Measurements from ENCODE around the gene PAK2. TPM values are rescaled to one million over a fixed set of nuclear protein-coding genes. Genes with fewer than 3 reads are reported as not detected.
A peak's percentile ranks its signal among the peaks of the same experiment; 100 is the strongest.

Gene PAK2
- total RNA-seq, 1 experiment from 2014 or later: 50.7 TPM

DNA sequence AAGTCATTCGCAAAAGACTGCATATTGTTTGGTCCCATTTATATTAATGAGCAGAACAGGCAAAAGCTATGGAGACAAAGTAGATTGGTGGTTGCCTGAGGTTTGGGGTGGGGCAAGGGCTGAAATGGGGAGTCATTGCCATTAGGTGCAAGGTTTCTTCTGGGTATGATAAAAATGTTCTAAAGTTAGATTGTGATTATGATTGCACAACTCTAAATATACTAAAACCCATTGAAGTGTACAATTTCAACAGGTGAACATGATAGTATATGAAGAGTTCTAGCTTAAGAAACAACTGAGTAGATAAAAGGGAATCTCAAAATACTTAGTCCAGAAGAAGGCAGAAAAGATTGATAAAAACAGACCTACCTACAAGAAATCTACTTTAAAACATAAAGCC lies 56.7 kb downstream of the PAK2 start (continued):
- TF ChIP-seq, protein P1, sequence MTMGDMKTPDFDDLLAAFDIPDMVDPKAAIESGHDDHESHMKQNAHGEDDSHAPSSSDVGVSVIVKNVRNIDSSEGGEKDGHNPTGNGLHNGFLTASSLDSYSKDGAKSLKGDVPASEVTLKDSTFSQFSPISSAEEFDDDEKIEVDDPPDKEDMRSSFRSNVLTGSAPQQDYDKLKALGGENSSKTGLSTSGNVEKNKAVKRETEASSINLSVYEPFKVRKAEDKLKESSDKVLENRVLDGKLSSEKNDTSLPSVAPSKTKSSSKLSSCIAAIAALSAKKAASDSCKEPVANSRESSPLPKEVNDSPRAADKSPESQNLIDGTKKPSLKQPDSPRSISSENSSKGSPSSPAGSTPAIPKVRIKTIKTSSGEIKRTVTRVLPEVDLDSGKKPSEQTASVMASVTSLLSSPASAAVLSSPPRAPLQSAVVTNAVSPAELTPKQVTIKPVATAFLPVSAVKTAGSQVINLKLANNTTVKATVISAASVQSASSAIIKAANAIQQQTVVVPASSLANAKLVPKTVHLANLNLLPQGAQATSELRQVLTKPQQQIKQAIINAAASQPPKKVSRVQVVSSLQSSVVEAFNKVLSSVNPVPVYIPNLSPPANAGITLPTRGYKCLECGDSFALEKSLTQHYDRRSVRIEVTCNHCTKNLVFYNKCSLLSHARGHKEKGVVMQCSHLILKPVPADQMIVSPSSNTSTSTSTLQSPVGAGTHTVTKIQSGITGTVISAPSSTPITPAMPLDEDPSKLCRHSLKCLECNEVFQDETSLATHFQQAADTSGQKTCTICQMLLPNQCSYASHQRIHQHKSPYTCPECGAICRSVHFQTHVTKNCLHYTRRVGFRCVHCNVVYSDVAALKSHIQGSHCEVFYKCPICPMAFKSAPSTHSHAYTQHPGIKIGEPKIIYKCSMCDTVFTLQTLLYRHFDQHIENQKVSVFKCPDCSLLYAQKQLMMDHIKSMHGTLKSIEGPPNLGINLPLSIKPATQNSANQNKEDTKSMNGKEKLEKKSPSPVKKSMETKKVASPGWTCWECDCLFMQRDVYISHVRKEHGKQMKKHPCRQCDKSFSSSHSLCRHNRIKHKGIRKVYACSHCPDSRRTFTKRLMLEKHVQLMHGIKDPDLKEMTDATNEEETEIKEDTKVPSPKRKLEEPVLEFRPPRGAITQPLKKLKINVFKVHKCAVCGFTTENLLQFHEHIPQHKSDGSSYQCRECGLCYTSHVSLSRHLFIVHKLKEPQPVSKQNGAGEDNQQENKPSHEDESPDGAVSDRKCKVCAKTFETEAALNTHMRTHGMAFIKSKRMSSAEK (CRISPR knock-in tag; IDR thresholded peaks at IDR 0.05; ENCODE audit: borderline replicate concordance): no peak
- TF ChIP-seq MYBL2 (CRISPR knock-in tag; IDR thresholded peaks at IDR 0.05) (no peak), GTF2I (CRISPR knock-in tag; conservative IDR thresholded peaks at IDR 0.05) (no peak), TEAD1 (CRISPR knock-in tag; IDR thresholded peaks at IDR 0.05) (no peak)
- TF ChIP-seq, protein P2, sequence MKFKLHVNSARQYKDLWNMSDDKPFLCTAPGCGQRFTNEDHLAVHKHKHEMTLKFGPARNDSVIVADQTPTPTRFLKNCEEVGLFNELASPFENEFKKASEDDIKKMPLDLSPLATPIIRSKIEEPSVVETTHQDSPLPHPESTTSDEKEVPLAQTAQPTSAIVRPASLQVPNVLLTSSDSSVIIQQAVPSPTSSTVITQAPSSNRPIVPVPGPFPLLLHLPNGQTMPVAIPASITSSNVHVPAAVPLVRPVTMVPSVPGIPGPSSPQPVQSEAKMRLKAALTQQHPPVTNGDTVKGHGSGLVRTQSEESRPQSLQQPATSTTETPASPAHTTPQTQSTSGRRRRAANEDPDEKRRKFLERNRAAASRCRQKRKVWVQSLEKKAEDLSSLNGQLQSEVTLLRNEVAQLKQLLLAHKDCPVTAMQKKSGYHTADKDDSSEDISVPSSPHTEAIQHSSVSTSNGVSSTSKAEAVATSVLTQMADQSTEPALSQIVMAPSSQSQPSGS (CRISPR knock-in tag; IDR thresholded peaks at IDR 0.05; ENCODE audit: borderline replicate concordance, low read depth): no peak
- TF ChIP-seq, protein P3, sequence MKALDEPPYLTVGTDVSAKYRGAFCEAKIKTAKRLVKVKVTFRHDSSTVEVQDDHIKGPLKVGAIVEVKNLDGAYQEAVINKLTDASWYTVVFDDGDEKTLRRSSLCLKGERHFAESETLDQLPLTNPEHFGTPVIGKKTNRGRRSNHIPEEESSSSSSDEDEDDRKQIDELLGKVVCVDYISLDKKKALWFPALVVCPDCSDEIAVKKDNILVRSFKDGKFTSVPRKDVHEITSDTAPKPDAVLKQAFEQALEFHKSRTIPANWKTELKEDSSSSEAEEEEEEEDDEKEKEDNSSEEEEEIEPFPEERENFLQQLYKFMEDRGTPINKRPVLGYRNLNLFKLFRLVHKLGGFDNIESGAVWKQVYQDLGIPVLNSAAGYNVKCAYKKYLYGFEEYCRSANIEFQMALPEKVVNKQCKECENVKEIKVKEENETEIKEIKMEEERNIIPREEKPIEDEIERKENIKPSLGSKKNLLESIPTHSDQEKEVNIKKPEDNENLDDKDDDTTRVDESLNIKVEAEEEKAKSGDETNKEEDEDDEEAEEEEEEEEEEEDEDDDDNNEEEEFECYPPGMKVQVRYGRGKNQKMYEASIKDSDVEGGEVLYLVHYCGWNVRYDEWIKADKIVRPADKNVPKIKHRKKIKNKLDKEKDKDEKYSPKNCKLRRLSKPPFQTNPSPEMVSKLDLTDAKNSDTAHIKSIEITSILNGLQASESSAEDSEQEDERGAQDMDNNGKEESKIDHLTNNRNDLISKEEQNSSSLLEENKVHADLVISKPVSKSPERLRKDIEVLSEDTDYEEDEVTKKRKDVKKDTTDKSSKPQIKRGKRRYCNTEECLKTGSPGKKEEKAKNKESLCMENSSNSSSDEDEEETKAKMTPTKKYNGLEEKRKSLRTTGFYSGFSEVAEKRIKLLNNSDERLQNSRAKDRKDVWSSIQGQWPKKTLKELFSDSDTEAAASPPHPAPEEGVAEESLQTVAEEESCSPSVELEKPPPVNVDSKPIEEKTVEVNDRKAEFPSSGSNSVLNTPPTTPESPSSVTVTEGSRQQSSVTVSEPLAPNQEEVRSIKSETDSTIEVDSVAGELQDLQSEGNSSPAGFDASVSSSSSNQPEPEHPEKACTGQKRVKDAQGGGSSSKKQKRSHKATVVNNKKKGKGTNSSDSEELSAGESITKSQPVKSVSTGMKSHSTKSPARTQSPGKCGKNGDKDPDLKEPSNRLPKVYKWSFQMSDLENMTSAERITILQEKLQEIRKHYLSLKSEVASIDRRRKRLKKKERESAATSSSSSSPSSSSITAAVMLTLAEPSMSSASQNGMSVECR (CRISPR knock-in tag; IDR thresholded peaks at IDR 0.05; ENCODE audit: borderline replicate concordance): no peak

DNA sequence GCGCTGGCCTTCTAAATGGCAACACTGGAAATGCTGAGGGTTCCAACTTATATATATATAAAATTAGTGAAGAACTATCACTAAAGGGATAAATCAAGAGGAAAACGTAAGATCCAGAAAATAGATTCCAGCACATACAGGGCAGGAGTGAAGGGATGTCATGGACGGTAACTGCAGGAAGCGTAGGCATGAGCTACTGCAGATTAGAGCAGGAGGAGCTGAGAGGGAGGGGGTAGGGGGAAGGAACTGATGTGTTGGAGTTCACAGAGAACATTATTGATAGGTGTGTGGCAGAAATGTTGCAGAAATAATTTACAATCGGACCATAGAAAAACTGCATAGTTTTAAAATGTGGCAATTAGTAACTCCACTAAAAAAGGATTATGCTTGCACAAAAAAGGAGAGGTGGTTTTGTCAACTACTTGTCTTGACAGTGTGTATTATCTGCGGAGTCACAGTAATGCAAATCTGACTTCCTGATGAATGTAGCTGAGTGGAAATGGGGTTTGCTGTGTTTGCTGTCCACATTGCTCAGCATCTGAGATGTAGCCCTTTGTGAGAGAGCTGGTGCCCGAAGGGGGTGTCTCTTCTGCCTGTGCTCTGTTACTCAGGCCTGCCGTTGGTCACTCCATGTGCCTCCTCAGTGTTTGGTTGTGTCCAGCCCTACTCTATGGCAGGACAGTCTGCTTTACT lies 61.2 kb downstream of the PAK2 start:
- H3K27me3 Mint-ChIP-seq (ENCODE audit: low read depth): no peaks in the 10 kb centered on the region
- H3K4me3 Mint-ChIP-seq: no peak overlapping the region
- no peak for ATAC-seq
- H3K4me1 Mint-ChIP-seq: 0 out of 2 replicates have a peak, but pooled peaks cover 3% of the 10 kb centered on the region
- H3K36me3 Mint-ChIP-seq: peaks cover 24% of the 10 kb centered on the region
- ChIA-PET CTCF (interaction anchor here (1.1 kb wide), 1 partner anchor 14 kb away, joined by 6 read pairs; no protein-coding TSS in a partner anchor), POLR2A (no interaction called here)
- DNase-seq (ENCODE audit: low spot score): no peak
- H3K9me3 Mint-ChIP-seq: no peaks in the 10 kb centered on the region
- peak overlapping the region; percentile 74 for H3K27ac Mint-ChIP-seq
- TF ChIP-seq ZNF121 (CRISPR knock-in tag; IDR thresholded peaks at IDR 0.05) (no peak), HMGA2 (CRISPR knock-in tag; IDR thresholded peaks at IDR 0.05) (no peak), PRRX2 (CRISPR knock-in tag; IDR thresholded peaks at IDR 0.05) (no peak), IRF2 (CRISPR knock-in tag; IDR thresholded peaks at IDR 0.05; ENCODE audit: borderline replicate concordance, low read depth) (no peak), GABPB1 (CRISPR knock-in tag; IDR thresholded peaks at IDR 0.05) (no peak), FOXK1 (CRISPR knock-in tag; IDR thresholded peaks at IDR 0.05) (no peak), GTF2I (CRISPR knock-in tag; conservative IDR thresholded peaks at IDR 0.05) (no peak), OVOL2 (CRISPR knock-in tag; IDR thresholded peaks at IDR 0.05; ENCODE audit: borderline replicate concordance) (no peak), TEAD1 (CRISPR knock-in tag; IDR thresholded peaks at IDR 0.05) (no peak), SP1 (CRISPR knock-in tag; conservative IDR thresholded peaks at IDR 0.05) (no peak), ZNF138 (CRISPR knock-in tag; conservative IDR thresholded peaks at IDR 0.05) (no peak)
- TF ChIP-seq, protein P4, sequence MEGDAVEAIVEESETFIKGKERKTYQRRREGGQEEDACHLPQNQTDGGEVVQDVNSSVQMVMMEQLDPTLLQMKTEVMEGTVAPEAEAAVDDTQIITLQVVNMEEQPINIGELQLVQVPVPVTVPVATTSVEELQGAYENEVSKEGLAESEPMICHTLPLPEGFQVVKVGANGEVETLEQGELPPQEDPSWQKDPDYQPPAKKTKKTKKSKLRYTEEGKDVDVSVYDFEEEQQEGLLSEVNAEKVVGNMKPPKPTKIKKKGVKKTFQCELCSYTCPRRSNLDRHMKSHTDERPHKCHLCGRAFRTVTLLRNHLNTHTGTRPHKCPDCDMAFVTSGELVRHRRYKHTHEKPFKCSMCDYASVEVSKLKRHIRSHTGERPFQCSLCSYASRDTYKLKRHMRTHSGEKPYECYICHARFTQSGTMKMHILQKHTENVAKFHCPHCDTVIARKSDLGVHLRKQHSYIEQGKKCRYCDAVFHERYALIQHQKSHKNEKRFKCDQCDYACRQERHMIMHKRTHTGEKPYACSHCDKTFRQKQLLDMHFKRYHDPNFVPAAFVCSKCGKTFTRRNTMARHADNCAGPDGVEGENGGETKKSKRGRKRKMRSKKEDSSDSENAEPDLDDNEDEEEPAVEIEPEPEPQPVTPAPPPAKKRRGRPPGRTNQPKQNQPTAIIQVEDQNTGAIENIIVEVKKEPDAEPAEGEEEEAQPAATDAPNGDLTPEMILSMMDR (IDR thresholded peaks at IDR 0.05): no peak
- TF ChIP-seq, protein P5, sequence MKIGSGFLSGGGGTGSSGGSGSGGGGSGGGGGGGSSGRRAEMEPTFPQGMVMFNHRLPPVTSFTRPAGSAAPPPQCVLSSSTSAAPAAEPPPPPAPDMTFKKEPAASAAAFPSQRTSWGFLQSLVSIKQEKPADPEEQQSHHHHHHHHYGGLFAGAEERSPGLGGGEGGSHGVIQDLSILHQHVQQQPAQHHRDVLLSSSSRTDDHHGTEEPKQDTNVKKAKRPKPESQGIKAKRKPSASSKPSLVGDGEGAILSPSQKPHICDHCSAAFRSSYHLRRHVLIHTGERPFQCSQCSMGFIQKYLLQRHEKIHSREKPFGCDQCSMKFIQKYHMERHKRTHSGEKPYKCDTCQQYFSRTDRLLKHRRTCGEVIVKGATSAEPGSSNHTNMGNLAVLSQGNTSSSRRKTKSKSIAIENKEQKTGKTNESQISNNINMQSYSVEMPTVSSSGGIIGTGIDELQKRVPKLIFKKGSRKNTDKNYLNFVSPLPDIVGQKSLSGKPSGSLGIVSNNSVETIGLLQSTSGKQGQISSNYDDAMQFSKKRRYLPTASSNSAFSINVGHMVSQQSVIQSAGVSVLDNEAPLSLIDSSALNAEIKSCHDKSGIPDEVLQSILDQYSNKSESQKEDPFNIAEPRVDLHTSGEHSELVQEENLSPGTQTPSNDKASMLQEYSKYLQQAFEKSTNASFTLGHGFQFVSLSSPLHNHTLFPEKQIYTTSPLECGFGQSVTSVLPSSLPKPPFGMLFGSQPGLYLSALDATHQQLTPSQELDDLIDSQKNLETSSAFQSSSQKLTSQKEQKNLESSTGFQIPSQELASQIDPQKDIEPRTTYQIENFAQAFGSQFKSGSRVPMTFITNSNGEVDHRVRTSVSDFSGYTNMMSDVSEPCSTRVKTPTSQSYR (CRISPR knock-in tag; IDR thresholded peaks at IDR 0.05): no peak
- TF ChIP-seq, protein P6, sequence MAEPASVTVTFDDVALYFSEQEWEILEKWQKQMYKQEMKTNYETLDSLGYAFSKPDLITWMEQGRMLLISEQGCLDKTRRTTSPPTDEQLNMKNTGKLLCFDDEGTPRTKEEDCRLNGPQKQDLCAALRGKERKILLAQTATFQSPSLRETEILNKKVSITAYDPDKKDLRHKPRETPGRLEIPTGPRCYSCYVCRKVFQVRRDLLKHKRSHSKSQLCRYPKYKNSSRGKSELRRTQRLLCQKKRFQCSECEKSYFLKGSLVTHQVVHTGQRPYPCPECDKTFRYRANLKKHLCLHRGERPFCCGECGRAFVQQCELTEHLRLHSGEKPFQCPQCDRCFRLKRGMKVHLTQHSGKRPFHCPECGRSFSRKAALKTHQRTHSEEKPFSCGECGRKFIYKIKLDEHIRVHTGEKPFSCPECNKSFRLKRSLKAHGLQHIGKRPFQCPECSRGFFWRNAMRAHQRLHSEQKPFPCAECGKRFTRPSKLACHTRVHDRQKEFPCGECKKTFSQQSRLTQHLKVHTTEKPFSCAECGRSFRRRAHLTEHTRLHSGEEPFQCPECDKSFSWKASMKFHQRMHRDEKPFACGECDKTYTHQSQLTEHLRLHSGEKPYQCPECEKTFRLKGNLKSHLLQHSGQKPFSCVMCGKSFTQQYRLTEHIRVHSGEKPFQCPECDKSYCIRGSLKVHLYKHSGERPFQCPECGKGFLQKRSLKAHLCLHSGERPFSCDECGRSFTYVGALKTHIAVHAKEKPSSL (CRISPR knock-in tag; conservative IDR thresholded peaks at IDR 0.05): no peak

Data from WTC11 (cell line).